GM21825 (cell line): ENCODE results near the gene SOHLH1.

Source experiments
- ATAC-seq: cut with Tn5 transposase; IDR thresholded peaks from one replicate; pipeline ENCODE4 v1.9.1; 2021; ENCODE audit warnings: mild to moderate bottlenecking, moderate library complexity; ENCODE audit not compliant: unreplicated experiment

Gene SOHLH1

DNA sequence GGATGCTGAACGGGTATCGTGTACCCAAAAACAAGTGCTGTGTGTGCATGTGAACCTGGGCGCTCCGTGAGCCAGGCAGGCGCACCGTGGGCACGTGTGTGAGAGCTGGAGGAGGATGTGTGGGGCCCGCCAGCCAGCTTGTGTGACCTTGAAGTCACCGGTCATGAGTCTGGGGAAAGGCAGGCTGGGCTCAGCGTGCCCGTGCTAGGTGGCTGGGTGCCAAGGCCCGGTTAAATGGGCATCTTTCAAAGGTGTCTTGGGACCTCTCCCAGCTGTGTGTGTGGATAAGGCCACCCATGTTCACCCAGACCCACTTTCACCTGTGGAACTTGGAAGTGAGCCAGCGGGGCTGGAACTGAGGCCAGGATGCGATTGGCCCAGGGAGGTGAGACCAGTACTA, 6.1 kb upstream of the SOHLH1 start:
- ATAC-seq = no peak

DNA sequence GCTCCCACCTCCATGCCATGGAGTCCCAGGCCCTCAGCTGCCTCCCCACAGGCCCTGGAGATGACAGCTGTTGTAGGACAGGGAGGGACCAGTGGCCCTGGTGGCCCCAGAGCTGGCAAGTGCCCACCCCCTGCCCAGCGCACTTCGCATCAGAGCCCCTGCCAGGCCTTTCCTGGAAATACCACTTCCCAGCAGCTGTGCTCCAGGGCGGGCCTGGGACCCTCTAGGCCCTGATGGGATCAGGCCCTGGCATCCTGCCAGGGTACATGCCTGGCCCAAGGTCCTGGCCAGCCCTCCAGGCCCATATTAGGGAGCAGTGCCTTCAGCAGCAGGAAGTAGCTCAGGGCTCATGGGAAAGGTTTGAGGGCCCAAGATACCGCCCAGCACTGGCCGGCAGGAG, 5.2 kb upstream of the SOHLH1 start:
- no peak for ATAC-seq

DNA sequence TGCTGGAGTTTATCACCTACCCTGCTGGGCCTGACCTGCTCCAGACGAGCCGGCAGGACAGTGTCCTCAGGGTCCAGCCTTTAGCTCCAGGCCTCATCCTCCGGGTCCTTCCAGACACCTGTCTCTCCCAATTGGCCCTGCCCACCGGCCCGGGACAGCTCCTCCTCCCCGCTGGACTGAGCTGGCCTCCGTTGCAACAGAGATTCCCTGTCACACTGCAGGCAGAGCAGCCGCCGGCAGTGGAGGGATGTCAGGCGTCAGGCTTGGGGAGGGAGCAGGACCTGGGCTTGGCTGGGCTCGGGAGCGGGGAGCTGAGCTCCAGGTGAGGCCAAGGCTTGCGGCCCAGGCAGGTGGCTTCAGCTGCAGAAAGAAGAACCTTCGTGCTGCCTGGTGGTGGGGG, 4.4 kb upstream of the SOHLH1 start:
- no peak for ATAC-seq

DNA sequence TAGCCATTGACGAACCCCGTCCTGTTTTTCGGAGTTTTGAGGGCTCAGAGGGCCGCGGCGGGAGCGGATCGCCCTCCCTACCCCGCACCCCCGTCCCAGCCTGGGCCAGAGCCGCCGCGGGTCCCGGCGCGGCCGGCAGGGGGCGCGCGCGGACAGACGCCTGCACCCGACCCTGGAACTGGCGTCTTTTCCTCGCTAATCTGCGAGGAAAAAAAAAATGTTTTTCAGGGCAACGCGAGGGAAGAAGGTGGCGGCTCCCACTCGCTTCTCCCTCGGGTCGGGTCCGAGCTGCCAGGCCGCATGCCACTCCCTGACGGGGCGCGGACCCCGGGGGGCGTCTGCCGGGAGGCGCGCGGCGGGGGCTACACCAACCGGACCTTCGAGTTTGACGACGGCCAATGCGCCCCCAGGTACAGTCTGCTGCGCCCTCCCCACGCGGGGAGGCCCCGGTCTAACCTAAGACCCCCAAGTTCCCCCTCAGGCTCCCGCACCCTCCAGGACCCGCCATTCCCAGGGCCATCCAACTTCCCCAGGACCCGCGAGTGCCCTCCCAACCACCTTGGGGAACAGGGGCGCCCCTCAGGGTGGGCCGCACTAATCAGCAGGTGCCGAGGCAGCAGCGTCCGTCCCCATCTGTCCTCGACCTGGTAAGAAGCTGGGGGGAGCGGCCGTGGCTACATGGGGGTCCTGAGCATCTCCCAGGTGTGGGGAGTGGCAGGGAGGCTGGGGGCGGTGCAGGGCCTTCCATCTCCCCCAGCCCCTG, 2.9 kb upstream of the SOHLH1 start, which contains the start of gene KCNT1:
Gene KCNT1 (plus strand): TSS at position 227 of the 763 bp plus-strand sequence. CDS start 74 bp downstream, at position 301.
- no peak for ATAC-seq

- no peak for ATAC-seq
Measured at GRCh38 chr9:135701067-135701958, 2.0 kb upstream of the SOHLH1 start.

GRCh38 chr9:135700525-135700924, 1.2 kb upstream of the SOHLH1 start:
- ATAC-seq = no peak

- ATAC-seq = no peak
Measured at GRCh38 chr9:135698767-135699166, 514 bp downstream of the SOHLH1 start.

DNA sequence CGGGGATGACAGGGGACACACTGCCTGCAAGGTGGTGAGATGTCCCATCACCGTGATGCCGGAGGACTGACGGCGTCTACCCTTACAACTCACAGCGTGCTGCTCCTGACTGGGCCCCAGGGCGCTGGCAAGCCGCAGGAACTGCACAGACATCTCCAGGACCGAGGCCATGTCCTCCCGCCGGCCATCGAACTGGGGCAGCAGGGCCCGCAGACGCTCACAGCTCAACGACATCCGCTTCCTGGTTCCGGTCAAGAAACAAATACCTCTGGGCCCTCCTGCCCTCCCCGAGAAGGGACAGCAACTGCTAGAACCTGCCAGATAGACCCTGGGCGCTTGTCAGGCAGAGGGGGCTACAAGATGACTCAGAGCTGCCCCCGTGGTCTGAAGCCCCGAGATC, 1.0 kb downstream of the SOHLH1 start:
- no peak for ATAC-seq

- no peak for ATAC-seq
Measured at GRCh38 chr9:135697226-135697625, 2.1 kb downstream of the SOHLH1 start.

- no peak for ATAC-seq
Measured at GRCh38 chr9:135696446-135696845, 2.8 kb downstream of the SOHLH1 start.

DNA sequence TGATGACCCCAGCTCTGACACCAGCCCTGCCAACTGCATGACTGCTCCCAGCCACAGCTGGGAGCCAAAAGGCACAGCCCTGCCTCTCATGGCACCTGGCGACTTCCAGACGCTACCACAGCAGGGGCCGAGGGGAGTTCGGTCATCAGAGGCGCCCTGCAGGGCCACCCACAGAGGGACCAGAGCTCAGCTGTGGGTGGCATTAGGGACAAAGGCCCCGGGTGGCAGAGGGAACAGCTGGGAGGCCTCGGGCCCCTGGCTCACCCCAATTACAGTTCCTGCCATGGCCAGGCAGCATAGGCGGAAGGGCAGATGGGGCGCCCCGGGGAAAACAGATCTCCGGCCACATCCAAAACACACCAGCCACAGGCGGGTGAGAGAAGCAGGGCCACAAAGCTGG, 3.6 kb downstream of the SOHLH1 start:
- no peak for ATAC-seq

GRCh38 chr9:135695036-135695435, 4.2 kb downstream of the SOHLH1 start:
- ATAC-seq = no peak

DNA sequence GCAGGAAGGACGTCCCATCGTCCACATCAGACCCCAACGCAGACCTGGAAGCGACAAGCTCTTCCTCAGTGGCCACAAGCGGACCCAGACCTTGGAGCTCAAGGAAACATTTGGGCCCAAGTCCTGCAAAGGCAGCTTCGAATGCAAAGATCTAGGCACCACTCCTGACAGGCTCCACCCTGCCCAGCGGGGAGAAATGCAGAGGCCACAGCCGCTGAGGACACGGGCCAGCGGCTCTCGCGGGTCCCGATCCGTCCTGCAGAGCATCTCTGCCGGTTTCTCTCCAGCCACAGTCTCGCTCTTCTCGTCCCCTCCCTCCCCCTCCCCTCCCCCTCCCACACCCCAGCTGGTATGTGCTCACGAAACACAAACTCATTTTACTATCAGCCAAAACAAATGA, 4.9 kb downstream of the SOHLH1 start:
- ATAC-seq = no peak

GRCh38 chr9:135693771-135694170, 5.5 kb downstream of the SOHLH1 start:
- ATAC-seq = no peak

DNA sequence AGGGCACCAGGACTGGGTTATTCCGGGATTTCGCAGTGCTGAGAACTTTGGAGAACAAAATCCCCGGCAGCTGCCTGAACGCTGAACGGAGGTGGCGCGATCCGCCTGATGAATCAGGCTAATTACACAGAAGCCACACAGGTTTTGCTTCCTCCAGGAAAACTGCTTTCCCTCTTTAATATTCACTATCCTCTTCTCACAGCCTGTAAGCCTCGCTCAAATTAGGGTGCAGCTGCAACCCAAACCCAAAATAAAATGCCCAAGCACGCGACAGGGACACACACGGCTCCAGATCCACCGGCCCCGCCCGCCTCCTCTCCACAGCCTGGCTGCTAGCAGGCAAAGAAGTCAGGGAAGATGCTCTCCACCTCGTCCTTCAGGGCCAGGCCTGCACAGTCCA, 6.0 kb downstream of the SOHLH1 start:
- no peak for ATAC-seq

DNA sequence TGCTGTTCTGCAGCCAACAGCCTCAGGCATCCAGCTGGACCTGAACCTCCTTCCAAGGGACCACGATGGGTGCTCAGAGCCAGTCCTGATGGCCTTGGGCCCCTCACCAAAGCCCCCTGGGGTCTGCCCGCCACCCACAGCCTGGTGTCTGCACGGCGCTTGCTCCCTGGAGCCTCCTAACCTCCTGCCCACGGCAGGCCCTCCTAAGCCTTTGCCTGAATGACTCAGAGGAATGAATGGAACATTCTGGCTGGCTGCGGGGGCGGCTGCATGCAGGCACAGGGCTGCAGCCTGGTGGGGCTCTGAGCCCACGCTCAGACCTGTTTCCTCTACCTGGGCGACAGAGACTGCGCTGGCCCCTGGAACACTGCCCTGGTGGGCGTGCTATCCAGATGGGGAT, 6.9 kb downstream of the SOHLH1 start:
- ATAC-seq = no peak

GRCh38 chr9:135690836-135691570, 8.3 kb downstream of the SOHLH1 start:
- no peak for ATAC-seq

DNA sequence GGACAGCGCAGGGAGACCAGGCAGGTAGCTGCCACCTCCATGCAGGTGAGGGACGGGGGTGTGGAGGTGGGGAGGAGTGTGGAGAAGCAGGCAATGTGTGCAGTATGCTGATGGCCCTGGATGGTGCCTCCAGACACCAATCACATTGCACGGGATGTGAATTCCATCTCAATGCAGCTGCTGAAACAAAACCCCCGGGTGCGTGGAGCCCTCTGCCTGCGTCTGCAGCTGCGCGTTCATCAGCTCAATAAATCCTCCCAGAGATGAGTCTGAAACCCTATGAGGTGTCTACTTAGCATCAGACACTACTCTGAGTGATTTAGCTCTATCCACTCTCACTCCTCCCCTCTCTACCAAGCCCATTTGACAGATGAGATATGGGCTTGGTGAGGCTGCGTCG, 10.3 kb downstream of the SOHLH1 start:
- ATAC-seq = no peak

- no peak for ATAC-seq
Measured at GRCh38 chr9:135687216-135687615, 12.1 kb downstream of the SOHLH1 start.

DNA sequence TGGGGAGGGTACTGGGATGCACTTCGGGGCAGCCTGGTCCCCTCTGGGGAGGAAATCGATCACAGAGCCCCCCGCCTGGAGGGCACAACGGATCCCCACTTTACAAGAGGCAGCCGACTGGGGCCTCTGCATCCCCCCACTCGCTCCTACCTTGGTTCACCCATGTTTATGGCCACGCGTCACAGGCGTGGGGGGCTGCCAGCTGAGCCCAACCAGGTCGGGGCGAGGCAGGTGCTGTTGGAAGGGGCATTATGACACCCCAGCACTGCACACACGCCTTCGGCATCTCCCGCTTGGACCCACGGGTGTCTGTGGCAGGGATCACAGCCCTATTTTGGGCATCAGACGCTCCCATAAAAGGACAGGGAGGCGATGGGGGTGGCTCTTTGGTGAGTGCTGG, 14.6 kb downstream of the SOHLH1 start:
- no peak for ATAC-seq

- no peak for ATAC-seq
Measured at GRCh38 chr9:135683401-135684034, 15.8 kb downstream of the SOHLH1 start.
